ENCODE results near the gene ASIC2.

The ASIC2 gene

DNA sequence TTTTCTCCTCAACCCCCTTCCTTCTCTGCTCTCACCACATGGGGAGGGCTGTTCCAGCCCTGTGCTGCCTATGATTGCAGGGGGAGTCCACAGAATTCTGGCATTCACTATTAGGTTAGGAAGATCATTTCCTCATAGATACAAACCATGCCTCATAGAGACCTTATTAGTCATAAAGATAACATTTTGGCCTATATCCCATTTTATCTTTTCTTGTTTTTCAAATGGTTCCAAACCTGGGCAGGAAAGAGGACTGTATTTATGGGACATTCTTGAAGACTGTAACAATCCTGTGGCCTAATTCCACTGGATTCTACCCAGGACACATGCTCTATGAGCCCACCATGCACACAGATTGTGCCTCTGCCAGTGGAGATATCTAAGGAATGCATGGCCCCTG, 51.7 kb downstream of the ASIC2 start:
- H3K9me2 ChIP-seq (ENCODE audit: low read depth, low read length) = no peaks in the 10 kb centered on the region
- TF ChIP-seq CTCF (IDR thresholded peaks at IDR 0.05; ENCODE audit: low read length) (no peak), EZH2 (IDR thresholded peaks at IDR 0.05; ENCODE audit: borderline replicate concordance, low read length) (no peak)
- no peaks in the 10 kb centered on the region for H4K20me1 ChIP-seq (ENCODE audit: insufficient read depth, low read length)
- H3K79me2 ChIP-seq (ENCODE audit: insufficient read depth, low read length) = no peaks in the 10 kb centered on the region
- H3K4me1 ChIP-seq (ENCODE audit: insufficient read depth, low read length, severe bottlenecking) = no peaks in the 10 kb centered on the region
- H3K27me3 ChIP-seq (ENCODE audit: insufficient read depth, low read length) = no peaks in the 10 kb centered on the region
- no peaks in the 10 kb centered on the region for H3K9me3 ChIP-seq (ENCODE audit: low read length)
- H2AFZ ChIP-seq (ENCODE audit: low read length) = no peak overlapping the region
- no peak overlapping the region for H3K9ac ChIP-seq (ENCODE audit: low read length)
- no peaks in the 10 kb centered on the region for H3K36me3 ChIP-seq (ENCODE audit: insufficient read depth, low read length)
- no peak overlapping the region for H3K4me2 ChIP-seq (ENCODE audit: low read length)
- H3K4me3 ChIP-seq (ENCODE audit: low read depth, low read length, poor library complexity, severe bottlenecking) = no peak overlapping the region
- no peak overlapping the region for H3K27ac ChIP-seq (ENCODE audit: low read depth, low read length, poor library complexity, severe bottlenecking)
- no peaks in the 10 kb centered on the region for H3F3A ChIP-seq (ENCODE audit: insufficient read depth, low read length)

DNA sequence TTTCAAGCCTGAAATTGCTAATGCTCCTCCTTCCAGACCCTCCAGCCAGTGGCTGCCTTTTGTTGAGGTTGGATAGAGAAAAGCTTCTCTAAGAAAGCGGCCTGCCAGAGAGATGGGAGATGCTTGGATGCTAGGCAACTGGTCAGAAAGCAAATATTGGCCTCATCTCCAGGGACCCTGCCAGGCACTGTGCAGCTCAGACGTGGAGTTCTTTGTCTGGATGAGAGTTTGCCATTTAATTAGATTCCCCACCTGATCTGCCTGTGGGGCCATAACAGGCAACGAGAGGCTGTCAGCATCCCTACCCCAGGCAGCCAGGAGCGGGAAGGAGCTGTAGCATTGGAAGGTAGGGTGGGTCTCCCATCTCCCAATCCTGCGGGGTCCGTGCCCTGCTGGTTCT, 52.7 kb downstream of the ASIC2 start:
- Histone ChIP-seq H3F3A (ENCODE audit: insufficient read depth, low read length) (no peaks in the 10 kb centered on the region), H3K9ac (ENCODE audit: low read length) (no peak overlapping the region), H3K36me3 (ENCODE audit: insufficient read depth, low read length) (no peaks in the 10 kb centered on the region), H3K27ac (ENCODE audit: low read depth, low read length, poor library complexity, severe bottlenecking) (no peak overlapping the region), H3K4me2 (ENCODE audit: low read length) (no peak overlapping the region), H3K27me3 (ENCODE audit: insufficient read depth, low read length) (no peaks in the 10 kb centered on the region), H2AFZ (ENCODE audit: low read length) (no peak overlapping the region), H3K4me1 (ENCODE audit: insufficient read depth, low read length, severe bottlenecking) (no peaks in the 10 kb centered on the region), H4K20me1 (ENCODE audit: insufficient read depth, low read length) (no peaks in the 10 kb centered on the region), H3K79me2 (ENCODE audit: insufficient read depth, low read length) (no peaks in the 10 kb centered on the region), H3K9me3 (ENCODE audit: low read length) (no peaks in the 10 kb centered on the region), H3K9me2 (ENCODE audit: low read depth, low read length) (no peaks in the 10 kb centered on the region), H3K4me3 (ENCODE audit: low read depth, low read length, poor library complexity, severe bottlenecking) (no peak overlapping the region)
- no peak for TF ChIP-seq CTCF (IDR thresholded peaks at IDR 0.05; ENCODE audit: low read length)

DNA sequence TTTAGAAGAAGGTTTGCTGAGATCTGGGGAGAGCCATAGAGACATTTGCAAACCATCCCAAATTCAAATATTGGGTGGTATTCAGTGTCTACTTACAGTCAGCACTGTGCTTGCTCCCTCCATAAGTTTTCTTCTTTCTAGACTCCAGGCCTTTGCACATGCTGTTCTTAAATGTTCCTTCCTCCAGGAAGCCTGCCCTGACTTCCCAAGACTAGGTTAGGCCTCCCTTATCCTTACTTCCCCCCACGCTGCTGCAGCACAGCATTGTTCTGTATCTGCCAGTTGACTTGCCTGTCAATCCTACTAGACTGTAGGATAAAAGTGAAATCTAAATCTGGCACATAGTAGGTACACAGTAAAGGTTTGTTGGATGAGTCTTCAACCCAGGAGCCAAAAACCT, 53.4 kb downstream of the ASIC2 start:
- H3K27me3 ChIP-seq (ENCODE audit: insufficient read depth, low read length) = no peaks in the 10 kb centered on the region
- no peaks in the 10 kb centered on the region for H3K4me1 ChIP-seq (ENCODE audit: insufficient read depth, low read length, severe bottlenecking)
- H3K36me3 ChIP-seq (ENCODE audit: insufficient read depth, low read length) = no peaks in the 10 kb centered on the region
- H3K9me3 ChIP-seq (ENCODE audit: low read length) = no peaks in the 10 kb centered on the region
- H3K27ac ChIP-seq (ENCODE audit: low read depth, low read length, poor library complexity, severe bottlenecking) = no peak overlapping the region
- no peak overlapping the region for H2AFZ ChIP-seq (ENCODE audit: low read length)
- H3K9me2 ChIP-seq (ENCODE audit: low read depth, low read length) = no peaks in the 10 kb centered on the region
- H3K9ac ChIP-seq (ENCODE audit: low read length) = no peak overlapping the region
- no peaks in the 10 kb centered on the region for H4K20me1 ChIP-seq (ENCODE audit: insufficient read depth, low read length)
- no peak overlapping the region for H3K4me3 ChIP-seq (ENCODE audit: low read depth, low read length, poor library complexity, severe bottlenecking)
- H3K79me2 ChIP-seq (ENCODE audit: insufficient read depth, low read length) = no peaks in the 10 kb centered on the region
- H3K4me2 ChIP-seq (ENCODE audit: low read length) = no peak overlapping the region
- TF ChIP-seq EZH2 (IDR thresholded peaks at IDR 0.05; ENCODE audit: borderline replicate concordance, low read length) = no peak
- no peak for TF ChIP-seq CTCF (IDR thresholded peaks at IDR 0.05; ENCODE audit: low read length)
- no peaks in the 10 kb centered on the region for H3F3A ChIP-seq (ENCODE audit: insufficient read depth, low read length)

All from OCI-LY1 (cell line).